K562 (cell line): Measurements from ENCODE around the gene FMNL3. TPM values are rescaled to one million over a fixed set of nuclear protein-coding genes. Genes with fewer than 3 reads are reported as not detected.

Source experiments
- CTCF ChIP-seq, 3 experiments: IDR thresholded peaks in 2 of 3; conservative IDR thresholded peaks in 1 of 3; 2 replicates each; pipeline ENCODE4 v1.5.1; 2011 to 2012; ENCODE audit warnings: low read length in 3 of 3, mild to moderate bottlenecking in 3 of 3, control low read depth in 2 of 3, improper control_type of control experiment in 1 of 3, inconsistent platforms in 1 of 3, low read depth in 1 of 3, mixed read lengths in 1 of 3, moderate library complexity in 1 of 3; ENCODE audit not compliant: insufficient read depth in 2 of 3
- CUX1 ChIP-seq: fragments of 200-800 bp; sonication (Bioruptor generic); IDR thresholded peaks from 2 replicates; pipeline ENCODE4 v1.6.1; 2016; ENCODE audit warnings: missing genetic modification characterization, missing compliant biosample characterization
- EWSR1 ChIP-seq: fragments of 450-650 bp; IDR thresholded peaks from 2 replicates; pipeline ENCODE4 v1.6.1; 2018; ENCODE audit warnings: borderline replicate concordance, mild to moderate bottlenecking, low read depth, moderate library complexity; ENCODE audit not compliant: partially characterized antibody
- GABPA ChIP-seq: fragments of 200-800 bp; sonication (Bioruptor generic); conservative IDR thresholded peaks from 2 replicates; pipeline ENCODE4 v1.6.1; 2016; ENCODE audit warnings: low read depth, missing genetic modification characterization, missing compliant biosample characterization
- HES1 ChIP-seq: fragments of 450-650 bp; IDR thresholded peaks from 2 replicates; pipeline ENCODE4 v1.6.1; 2016; ENCODE audit warnings: low read depth, mild to moderate bottlenecking, moderate library complexity
- ILF3 ChIP-seq: fragments of 450-650 bp; IDR thresholded peaks from 2 replicates; pipeline ENCODE4 v1.6.1; 2018; ENCODE audit warnings: antibody characterized with exemption, mild to moderate bottlenecking, moderate library complexity, borderline replicate concordance
- KDM5B ChIP-seq: fragments of 200-600 bp; sonication (generic); IDR thresholded peaks from 2 replicates; pipeline ENCODE4 v1.6.1; 2012; ENCODE audit warnings: low read depth, mild to moderate bottlenecking, moderate library complexity, low read length, control low read depth, inconsistent platforms; ENCODE audit not compliant: insufficient replicate concordance
- PML ChIP-seq: IDR thresholded peaks from 2 replicates; pipeline ENCODE4 v1.6.1; 2012; ENCODE audit warnings: low read length, inconsistent platforms
- POLR2AphosphoS5 ChIP-seq: IDR thresholded peaks from 2 replicates; pipeline ENCODE4 v1.6.1; 2011; ENCODE audit warnings: mild to moderate bottlenecking, low read depth, low read length, moderate library complexity; ENCODE audit not compliant: control insufficient read depth, insufficient read depth
- RBM34 ChIP-seq: fragments of 200-400 bp; formaldehyde crosslinking; IDR thresholded peaks from 2 replicates; pipeline ENCODE4 v1.6.1; 2018; ENCODE audit warnings: low read length, borderline replicate concordance; ENCODE audit not compliant: insufficient read depth
- RHOXF2B ChIP-seq: fragments of 250-450 bp; sonication (Bioruptor Pico); conservative IDR thresholded peaks from 2 replicates; pipeline ENCODE4 v1.5.1; 2021
- ZNF121 ChIP-seq: sonication (generic); formaldehyde crosslinking; conservative IDR thresholded peaks from 2 replicates; pipeline ENCODE4 v1.8.0; 2022; ENCODE audit warnings: missing genetic modification reagents
- ZNF232 ChIP-seq: sonication (generic); formaldehyde crosslinking; IDR thresholded peaks from 2 replicates; pipeline ENCODE4 v1.8.0; 2022; ENCODE audit warnings: mild to moderate bottlenecking, missing genetic modification reagents
- polyA plus RNA-seq, 8 experiments: library from polyadenylated mRNA; depleted of rRNA in 4 of 8; stranded (reverse) in 5 of 8; unstranded in 3 of 8; fragments of >200 nt; fragmentation: Nextera tagmentation in 2 of 8; fragmentation: Illumina TruSeq in 1 of 8; extraction: Ambion mirVana in 2 of 8; extraction: Trizol in 1 of 8; gene quantifications; 2 replicates each; pipeline versions ENCODE4 v1.2.1 to v1.2.3, GENCODE V29; 2011 to 2014; ENCODE audit warnings: inconsistent platforms in 1 of 8, missing spikeins in 1 of 8
- total RNA-seq, 7 experiments: library from RNA; depleted of rRNA in 6 of 7; stranded (reverse); fragments of >200 nt in 6 of 7; fragmentation: Illumina TruSeq in 2 of 7; extraction: Trizol in 2 of 7; gene quantifications; 2 replicates each; pipeline versions ENCODE4 v1.2.1 to v1.2.3, GENCODE V29; 2011 to 2021; ENCODE audit warnings: low replicate concordance in 1 of 7
- TF ChIP-seq, protein P1 (sequence below): fragments of 450-650 bp; formaldehyde crosslinking; IDR thresholded peaks from 2 replicates; pipeline ENCODE4 v1.4.0; 2022; ENCODE audit warnings: mild to moderate bottlenecking, moderate library complexity
- TF ChIP-seq, protein P2 (sequence below): IDR thresholded peaks from 2 replicates; pipeline ENCODE4 v1.6.1; 2011; ENCODE audit warnings: borderline replicate concordance, low read depth, mild to moderate bottlenecking, moderate library complexity, low read length; ENCODE audit not compliant: insufficient read depth, poor library complexity, severe bottlenecking

Gene FMNL3
- total and polyA plus RNA-seq, 9 of the 15 experiments (the other 6 are each of a cell fraction or from before 2014, with no cell fraction given): 0.49 to 14.4 (median 6.8) TPM

- no peak for TF ChIP-seq CUX1
- 0 out of 2 replicates have a peak, but pooled peaks have one; percentile 60 for TF ChIP-seq ILF3
- TF ChIP-seq, protein P1, sequence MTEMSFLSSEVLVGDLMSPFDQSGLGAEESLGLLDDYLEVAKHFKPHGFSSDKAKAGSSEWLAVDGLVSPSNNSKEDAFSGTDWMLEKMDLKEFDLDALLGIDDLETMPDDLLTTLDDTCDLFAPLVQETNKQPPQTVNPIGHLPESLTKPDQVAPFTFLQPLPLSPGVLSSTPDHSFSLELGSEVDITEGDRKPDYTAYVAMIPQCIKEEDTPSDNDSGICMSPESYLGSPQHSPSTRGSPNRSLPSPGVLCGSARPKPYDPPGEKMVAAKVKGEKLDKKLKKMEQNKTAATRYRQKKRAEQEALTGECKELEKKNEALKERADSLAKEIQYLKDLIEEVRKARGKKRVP (CRISPR knock-in tag): no peak
- TF ChIP-seq HES1: no peak
- TF ChIP-seq, protein P2, sequence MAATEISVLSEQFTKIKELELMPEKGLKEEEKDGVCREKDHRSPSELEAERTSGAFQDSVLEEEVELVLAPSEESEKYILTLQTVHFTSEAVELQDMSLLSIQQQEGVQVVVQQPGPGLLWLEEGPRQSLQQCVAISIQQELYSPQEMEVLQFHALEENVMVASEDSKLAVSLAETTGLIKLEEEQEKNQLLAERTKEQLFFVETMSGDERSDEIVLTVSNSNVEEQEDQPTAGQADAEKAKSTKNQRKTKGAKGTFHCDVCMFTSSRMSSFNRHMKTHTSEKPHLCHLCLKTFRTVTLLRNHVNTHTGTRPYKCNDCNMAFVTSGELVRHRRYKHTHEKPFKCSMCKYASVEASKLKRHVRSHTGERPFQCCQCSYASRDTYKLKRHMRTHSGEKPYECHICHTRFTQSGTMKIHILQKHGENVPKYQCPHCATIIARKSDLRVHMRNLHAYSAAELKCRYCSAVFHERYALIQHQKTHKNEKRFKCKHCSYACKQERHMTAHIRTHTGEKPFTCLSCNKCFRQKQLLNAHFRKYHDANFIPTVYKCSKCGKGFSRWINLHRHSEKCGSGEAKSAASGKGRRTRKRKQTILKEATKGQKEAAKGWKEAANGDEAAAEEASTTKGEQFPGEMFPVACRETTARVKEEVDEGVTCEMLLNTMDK: peak; percentile 85
- peak; percentile 51 to 88 (median 76); a peak in 5 of 6 replicates for TF ChIP-seq CTCF (IDR thresholded peaks at IDR 0.05 in 2 of 3, conservative IDR thresholded peaks at IDR 0.05 in 1 of 3; ENCODE audit: insufficient read depth in 2 of 3, low read depth in 1 of 3, low read length in 3 of 3)
- TF ChIP-seq RBM34: no peak
- peak; percentile 89 for TF ChIP-seq KDM5B
- peak; percentile 43; the same call in 1 of the 2 replicates for TF ChIP-seq GABPA (tag)
- TF ChIP-seq ZNF121: no peak
- TF ChIP-seq POLR2AphosphoS5: peak; percentile 74
- TF ChIP-seq RHOXF2B: no peak
- TF ChIP-seq ZNF232: no peak
- peak; percentile 69; the same call in 1 of the 2 replicates for TF ChIP-seq PML
- TF ChIP-seq EWSR1: no peak
Observed at GRCh38 chr12:49623142-49623904, 83.9 kb downstream of the FMNL3 start, which contains the start of gene PRPF40B (continued).
